NCI-H1048 (cell line): Measurements from ENCODE around the gene RTN4IP1.

Experiments used
- DNase-seq: peaks from one replicate; lab custom pipeline; 2025; lab: John Stamatoyannopoulos, UW

RTN4IP1 gene

DNA sequence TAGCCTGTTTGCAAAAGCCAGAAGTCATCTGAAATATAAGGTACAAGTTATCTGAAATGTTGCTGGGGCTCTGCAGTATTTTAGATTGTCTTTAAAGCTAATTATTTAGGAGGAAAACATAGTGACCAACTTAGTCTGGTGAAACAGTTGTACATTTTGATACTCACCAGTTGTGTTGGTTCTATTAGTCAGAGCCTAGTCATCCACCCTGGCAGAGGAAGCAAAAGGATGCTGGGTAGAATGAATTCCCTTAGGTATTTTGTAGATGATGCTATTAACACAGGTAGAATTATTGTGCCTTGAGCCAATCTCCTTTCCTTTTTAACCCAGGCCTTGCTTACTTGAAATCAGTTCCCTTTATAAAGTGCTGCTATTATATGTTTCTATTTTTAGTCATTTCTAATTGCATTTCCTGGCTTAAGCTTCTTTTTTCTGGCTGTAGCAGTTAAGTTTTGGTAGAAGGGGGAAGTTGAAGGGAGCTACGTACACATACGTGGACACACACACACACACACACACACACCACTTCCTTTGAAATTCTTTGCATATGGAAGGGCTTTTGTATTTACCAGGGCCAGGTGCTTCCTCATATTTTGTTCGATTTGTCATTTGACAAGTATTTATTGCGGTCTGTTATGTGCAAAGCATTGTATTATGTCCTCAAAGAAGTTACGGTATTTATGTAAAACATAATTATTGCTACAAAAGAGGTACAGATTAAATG lies 82.4 kb downstream of the RTN4IP1 start:
- DNase-seq, result no peak

DNA sequence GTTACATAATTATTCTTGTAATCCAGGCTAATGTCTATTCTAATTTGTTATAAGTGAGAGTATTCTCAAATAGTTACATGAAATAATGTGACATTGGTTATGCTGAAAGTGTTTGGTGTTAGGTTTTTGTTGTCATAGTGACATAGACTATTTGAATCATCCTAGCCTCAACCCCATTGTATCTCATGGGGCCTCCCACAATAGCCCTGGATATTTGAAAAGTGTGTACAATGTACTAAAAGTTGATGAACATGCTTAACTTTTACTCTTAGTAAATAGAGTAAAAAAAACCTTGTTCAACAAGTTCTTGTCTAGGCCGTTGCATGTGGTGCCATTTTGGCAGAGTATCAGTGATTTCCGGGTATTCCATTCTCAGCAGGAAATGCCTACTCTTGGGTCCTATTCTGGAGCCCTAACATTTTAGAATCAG lies 83.0 kb downstream of the RTN4IP1 start:
- DNase-seq, result no peak

DNA sequence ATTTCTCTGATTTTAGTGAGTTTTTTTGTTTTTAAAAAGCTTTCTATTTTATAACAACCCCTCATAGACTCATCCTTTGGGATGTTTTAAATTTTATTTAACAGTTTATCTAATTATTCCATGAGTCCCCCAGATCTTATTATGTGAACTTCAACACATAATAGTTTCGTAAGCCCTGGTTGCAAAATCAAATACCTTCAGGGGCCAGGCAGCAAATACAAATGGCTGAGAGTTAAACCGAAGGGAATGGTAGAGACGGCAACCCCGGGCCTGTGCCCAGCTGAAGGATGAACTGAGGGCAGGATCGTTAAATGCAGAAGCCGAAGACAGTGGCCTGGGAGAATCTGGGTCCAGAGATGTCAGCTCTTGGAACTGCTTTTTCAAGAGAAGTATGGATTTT lies 88.4 kb downstream of the RTN4IP1 start:
- DNase-seq, result no peak

DNA sequence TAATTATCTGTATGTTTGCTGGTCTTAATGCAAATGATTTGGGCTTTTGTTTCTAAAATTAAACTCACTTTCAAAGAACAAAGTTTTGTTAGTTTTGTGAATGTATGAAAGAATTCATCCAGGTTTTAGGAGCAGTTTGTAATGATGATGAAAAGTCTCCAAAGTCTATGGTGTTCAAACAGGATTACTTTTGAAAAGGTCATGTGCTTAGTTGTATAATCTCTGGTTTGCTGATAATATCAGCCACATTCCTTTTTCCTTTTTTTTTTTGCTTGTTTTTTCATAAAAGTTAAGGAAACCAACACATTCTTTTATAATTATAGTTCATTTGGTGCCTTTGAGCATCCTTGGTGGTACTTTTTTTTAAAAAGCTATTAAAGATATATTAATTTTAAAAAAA lies 88.9 kb downstream of the RTN4IP1 start:
- no peak for DNase-seq

DNA sequence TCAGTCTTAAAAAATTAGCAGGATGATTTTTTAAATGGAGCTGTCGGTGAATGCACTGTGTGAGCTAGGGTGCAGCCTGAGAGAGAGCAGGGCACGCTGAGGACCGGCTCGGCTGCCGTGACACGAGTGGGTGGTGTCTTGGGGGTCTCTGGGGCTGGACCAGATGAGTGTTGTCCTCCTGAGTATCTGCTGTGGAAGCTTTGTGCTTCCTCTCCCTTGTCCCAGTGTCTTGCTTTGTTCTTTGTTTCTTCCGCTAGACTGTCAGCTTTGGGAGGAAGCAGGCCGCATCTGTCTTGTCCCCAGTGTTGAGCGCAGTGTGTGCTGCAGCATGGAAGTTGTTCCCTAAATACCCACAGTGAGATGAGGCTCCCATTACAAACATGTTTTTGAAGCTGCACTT lies 89.4 kb downstream of the RTN4IP1 start:
- no peak for DNase-seq

DNA sequence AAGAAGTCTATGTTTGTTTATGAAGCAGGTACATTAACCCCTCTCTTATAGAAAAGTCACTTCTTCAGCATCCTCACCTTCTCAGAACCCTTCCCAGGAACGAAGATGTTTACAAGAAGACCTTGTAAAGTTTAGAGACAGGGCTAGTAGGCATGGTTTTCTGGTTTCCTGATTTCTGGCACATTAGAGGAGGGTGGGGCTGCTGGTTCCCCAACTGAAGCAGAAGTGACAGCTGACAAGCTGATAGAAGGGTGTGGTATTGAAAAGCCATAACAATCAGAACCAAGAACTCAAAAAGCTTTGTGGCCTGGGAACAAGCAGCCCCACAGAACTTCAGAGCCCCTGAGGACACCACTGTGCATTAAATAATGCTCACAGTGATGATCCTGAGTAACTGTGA lies 91.2 kb downstream of the RTN4IP1 start:
- DNase-seq, result no peak

GRCh38 chr6:106537662-106538061 lies 91.6 kb downstream of the RTN4IP1 start:
- DNase-seq, result no peak

DNA sequence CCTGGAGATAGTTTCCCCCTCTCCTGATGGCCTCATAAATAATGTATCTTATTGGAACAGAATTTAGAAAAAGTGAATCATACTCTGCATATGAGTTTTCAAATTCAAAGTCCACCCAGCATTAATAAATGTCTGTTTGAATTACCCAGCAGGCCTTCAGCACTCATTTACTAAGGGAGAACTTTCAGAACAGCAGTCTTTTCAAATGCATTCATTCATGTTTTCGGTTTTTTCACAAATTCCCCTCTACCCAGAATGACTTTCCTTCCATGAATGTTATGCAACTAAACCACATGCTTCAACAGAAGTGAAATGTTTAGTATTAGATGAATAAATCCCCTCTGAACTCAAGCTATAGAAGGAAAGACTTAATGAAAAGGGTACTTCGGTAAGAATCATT lies 92.4 kb downstream of the RTN4IP1 start:
- no peak for DNase-seq

- no peak for DNase-seq
Measured at GRCh38 chr6:106536357-106536756, 92.9 kb downstream of the RTN4IP1 start.

- no peak for DNase-seq
Measured at GRCh38 chr6:106535012-106535411, 94.3 kb downstream of the RTN4IP1 start.

DNA sequence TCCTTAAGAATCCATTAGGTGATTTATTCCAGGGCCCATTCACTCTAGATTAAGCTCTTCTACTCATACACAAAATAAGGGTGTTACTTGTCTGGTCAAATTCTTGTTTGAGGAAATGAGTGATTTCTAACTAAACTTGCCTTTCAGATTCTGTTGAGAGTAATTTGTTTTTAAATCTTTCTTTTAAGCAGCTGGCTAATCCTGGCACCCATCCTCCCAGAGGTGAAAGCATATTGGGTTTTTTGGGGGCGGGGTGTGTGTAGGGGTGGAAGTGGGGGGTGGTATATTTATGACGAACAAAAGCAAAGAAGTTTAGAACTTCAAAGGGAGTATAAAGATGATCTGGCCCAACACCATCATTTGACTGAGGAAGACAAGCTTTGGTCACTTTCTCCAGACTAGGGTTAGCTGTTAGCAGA lies 94.7 kb downstream of the RTN4IP1 start:
- DNase-seq, result no peak

GRCh38 chr6:106534004-106534403 lies 95.3 kb downstream of the RTN4IP1 start:
- DNase-seq, result no peak

DNA sequence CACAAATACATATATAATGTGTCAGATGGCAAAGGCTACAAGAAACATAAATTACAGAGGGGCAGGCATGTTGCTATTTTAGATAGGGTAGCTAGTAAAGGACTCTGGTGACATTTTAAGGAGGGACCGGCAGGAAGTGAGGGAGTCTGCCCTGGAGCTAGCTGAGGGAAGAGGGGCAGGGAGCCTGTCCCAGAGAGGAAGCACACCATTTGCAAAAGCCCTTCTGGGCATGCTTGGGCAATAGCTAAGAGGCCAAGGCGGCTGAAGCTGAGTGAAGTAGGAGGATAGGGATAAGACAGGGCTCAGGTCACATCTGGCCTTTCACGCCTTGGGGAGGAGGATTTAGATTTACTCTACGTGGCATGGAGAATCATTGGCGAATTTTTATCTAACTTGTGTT lies 96.2 kb downstream of the RTN4IP1 start:
- no peak for DNase-seq

- no peak for DNase-seq
Measured at GRCh38 chr6:106530502-106530901, 98.8 kb downstream of the RTN4IP1 start.

DNA sequence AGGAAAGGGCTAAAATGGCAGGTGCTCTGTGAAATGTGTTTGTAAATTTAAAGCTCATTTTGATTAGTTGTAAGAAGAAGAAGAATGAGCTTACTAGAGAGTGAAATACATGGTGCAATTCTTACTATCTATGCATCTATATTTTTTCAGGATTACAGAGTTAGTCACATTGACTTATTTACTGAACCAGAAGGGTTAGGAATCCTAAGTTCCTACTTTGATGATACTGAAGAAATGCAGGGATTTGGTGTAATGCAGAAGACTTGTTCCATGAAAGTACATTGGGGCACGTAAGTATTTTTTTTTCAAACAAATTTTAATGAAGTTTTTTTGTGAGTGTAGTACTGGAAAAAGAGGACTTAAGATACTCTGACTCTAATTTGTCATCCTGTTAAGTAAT lies 99.3 kb downstream of the RTN4IP1 start:
- no peak for DNase-seq

GRCh38 chr6:106529438-106529837 lies 99.9 kb downstream of the RTN4IP1 start:
- DNase-seq, result no peak

DNA sequence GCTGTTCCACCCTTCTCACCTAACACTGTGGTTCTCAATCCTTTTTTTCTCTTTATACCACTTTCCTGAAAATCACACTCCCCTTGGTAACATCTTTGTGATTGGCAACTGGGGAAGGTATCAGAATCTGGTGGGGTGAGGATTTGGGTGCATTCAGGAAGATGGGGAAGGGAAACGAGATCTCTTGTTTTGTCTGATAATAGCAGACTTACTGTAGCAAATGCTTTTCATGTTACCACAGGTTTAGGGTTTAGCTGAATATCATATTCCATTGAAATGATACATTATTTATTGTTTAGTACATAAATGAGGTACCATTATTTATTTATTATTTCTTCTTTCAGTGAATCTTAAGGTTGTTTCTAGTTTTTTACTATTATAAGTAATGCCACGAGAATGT lies 100.8 kb downstream of the RTN4IP1 start:
- no peak for DNase-seq

- no peak for DNase-seq
Measured at GRCh38 chr6:106527979-106528378, 101.3 kb downstream of the RTN4IP1 start.

- no peak for DNase-seq
Measured at GRCh38 chr6:106527117-106527516, 102.2 kb downstream of the RTN4IP1 start.

GRCh38 chr6:106525882-106526275 lies 103.4 kb downstream of the RTN4IP1 start:
- DNase-seq, result no peak

DNA sequence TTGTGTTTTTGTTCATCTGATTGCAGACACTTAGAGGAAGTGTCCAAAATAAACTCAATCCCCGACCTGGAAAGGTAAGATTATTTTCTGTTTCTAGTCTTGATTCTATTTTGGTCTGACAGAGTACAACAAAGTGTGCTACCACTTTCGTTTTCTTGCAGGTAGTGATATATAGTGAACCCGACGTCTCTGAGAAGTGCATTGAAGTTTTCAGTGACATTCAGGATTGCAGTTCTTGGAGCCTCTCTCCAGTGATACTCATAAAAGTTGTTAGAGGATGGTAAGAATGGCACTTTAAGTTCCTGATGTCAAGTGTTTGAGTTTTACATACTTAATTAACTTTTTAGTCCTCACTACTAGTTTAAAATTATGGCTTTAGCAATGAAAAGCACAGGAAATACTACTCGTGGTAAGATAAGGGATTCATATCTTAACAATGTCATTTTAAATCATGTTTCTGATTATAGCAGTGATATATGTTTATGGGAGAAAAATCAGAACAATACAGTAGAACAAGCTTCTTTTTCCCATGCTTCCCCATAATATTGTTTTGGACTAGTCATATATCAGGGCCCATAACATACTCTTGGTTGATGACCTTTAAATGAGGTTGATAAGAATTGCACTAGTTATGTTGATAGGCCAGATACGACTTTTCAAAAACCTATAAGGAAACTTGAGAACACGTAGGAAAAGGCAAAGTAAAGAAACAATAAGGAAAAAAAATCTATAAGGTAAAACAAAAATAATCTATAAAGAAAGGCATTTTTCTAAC lies 104.0 kb downstream of the RTN4IP1 start:
- no peak for DNase-seq

- DNase-seq, result no peak
Measured at GRCh38 chr6:106522562-106523250, 106.6 kb downstream of the RTN4IP1 start.
